GM19328 (cell line): Measurements from ENCODE around the gene NAGPA.
A peak's percentile ranks its signal among the peaks of the same experiment; 100 is the strongest.
"Not testable (repeated sequence)": the region's sequence is repeated elsewhere in the genome, so short reads cannot be mapped to it uniquely, and the experiment has no call there.

Experiments
- ATAC-seq: cut with Tn5 transposase; IDR thresholded peaks from one replicate; pipeline ENCODE4 v1.9.1; 2021; ENCODE audit warnings: mild to moderate bottlenecking, moderate library complexity; ENCODE audit not compliant: unreplicated experiment

NAGPA gene

DNA sequence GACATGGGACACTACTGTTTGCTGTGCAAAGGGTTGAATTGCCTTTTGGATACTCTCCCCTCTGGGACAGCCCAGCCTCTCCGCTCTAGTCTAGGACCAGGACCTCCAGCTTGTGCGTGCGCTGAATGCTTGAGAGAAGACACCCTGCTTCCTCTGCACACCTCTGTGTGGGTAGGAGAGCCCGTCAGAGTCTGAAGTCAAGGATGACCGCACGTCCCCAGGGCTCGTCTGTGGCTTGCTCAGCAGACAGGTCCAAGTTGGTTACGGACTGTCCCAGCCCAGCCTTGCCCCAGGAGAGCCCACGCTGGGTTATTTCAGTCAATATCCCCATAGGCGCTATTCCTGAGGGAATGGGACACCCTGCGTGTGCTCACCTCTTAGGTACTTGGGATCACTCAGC lies 28.3 kb upstream of the NAGPA start:
- peak; percentile 50 for ATAC-seq

DNA sequence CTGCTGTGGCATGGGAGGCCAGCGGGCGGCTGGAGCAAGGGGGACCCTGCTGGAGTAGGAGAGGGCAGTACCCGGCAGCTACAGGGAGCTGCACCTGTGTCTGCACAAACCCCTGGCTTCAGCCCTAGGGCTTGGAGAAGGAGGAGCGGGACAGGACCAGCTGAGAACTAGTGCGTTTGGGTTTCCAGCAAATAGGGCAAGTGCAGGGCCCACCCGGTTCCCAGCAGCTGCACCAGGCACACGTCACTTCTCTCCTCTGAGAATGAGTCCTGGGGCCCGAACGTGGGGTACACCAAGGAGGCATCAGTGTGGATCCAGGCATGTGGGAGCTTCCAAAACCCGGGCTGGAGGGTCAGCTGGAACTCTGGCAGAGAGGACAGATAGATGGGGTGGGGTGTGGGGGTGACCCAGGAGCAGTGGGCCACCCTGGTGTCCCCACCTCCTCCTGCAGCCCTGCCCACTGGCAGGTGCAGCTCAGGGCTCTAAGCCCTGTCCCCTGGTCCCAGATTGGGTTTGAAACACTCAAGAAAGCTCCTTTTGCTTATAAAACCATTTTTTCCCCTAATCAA lies 26.4 kb upstream of the NAGPA start:
- ATAC-seq = no peak

GRCh38 chr16:5059386-5060072 lies 25.8 kb upstream of the NAGPA start:
- no peak for ATAC-seq

DNA sequence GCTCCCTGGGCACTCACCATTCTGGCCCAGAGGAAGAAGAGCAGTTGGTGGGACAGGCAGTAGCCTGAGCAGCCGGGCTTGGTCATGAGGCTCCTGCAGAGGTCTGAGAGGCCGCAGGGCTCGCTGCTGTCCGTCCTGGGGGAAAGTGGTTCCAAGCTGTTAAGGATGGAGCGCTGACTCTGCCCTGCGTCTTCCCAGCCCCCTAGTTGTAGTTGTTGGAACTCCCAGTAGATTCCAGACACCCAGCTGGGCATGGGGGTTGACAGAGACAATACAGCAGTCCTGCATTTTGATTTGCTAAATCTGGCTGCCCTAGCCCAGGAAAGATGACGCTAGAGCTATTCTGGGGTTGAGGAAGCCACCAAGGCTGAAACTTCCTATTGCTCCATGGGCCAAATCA lies 24.7 kb upstream of the NAGPA start:
- no peak for ATAC-seq

- ATAC-seq = no peak
Measured at GRCh38 chr16:5056352-5056751, 22.6 kb upstream of the NAGPA start.

- ATAC-seq = no peak
Measured at GRCh38 chr16:5054876-5055865, 21.4 kb upstream of the NAGPA start.

GRCh38 chr16:5046914-5047313 lies 13.2 kb upstream of the NAGPA start:
- ATAC-seq = no peak

- no peak for ATAC-seq
Measured at GRCh38 chr16:5045499-5046115, 11.9 kb upstream of the NAGPA start.

DNA sequence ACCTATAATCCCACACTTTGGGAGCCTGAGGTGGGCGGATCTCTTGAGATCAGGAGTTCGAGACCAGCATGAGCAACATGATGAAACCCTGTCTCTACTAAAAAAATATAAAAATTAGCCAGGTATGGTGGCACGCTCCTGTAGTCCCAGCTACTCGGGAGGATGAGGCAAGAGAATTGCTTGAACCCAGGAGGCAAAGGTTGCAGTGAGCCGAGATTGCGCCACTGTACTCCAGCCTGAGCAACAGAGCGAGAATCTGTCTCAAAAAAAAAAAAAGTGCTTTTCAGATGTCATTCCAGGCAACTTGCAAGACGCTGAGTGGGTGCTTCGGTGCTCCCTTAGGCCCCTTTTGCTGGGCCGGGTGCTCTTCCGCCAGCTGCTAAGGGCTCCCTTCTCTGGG lies 10.8 kb upstream of the NAGPA start:
- ATAC-seq = not testable (repeated sequence)

GRCh38 chr16:5044011-5044540 lies 10.3 kb upstream of the NAGPA start:
- ATAC-seq = no peak

- no peak for ATAC-seq
Measured at GRCh38 chr16:5042574-5043171, 8.9 kb upstream of the NAGPA start.

- ATAC-seq = no peak
Measured at GRCh38 chr16:5041600-5042133, 7.9 kb upstream of the NAGPA start.

- ATAC-seq = no peak
Measured at GRCh38 chr16:5040451-5040850, 6.7 kb upstream of the NAGPA start.

DNA sequence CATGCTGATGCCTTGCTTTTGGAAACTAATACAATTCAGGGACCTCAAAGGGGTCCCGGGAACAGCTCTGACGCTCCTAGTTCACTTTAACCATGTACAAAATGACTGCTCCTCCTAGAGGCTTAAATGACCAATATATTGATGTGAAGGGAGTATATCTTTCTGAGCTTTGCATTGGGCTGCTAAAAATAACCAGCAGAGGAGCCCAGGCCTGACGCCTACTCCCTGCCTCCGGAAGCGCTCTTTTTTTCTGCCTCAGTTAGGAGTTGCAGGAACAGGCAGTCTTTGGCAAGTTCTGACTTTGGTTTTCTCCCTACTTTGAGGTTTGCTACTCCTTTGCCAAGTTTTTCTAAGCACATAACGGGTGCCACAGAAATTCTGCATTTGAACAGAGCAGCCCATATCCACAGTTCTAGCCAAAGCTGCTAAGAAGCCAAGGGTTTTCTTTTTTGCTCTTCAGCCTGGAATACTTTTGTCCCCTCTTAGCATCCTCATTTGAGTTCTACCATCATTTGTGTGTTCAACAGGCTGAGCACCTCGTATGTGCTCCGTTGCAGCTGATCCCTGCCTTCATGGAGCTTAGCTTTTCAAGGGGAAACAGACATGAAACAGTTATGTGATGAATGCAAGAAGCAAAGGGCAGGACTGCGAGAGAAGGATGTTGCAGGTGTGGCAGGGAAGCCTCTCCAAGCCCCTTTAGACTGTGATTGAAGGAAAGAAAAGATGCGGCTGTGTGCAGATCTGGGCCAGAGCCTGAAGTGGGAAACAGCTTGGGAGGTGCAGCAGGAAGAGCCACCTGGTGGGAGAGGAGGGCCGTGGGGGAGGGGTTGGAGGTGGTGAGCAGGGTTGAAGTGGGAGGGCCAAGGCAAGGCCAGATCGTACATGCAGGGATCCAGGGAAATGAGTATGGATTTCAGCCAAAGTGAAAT lies 2.8 kb upstream of the NAGPA start:
- no peak for ATAC-seq

GRCh38 chr16:5035909-5036227 lies 2.1 kb upstream of the NAGPA start:
- no peak for ATAC-seq

DNA sequence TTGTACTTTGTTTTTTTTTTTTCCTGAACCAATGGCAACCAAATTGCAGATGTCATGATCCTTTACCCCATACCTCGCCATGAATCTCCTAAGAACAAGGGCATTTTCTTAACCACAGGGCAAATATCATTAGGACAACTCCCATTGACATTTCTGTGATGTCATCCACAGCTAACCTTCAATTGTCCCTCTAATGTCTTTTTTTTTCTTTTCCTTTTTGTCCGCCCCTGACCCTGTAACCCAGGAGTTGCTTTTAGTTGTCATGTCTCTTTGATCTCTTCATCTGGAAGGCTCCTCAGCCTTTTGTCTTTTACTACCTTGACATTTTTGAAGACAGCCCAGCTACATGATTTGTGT lies 410 bp upstream of the NAGPA start:
- ATAC-seq = no peak

GRCh38 chr16:5032748-5033167 lies 977 bp downstream of the NAGPA start:
- no peak for ATAC-seq

- ATAC-seq = no peak
Measured at GRCh38 chr16:5031601-5032000, 2.1 kb downstream of the NAGPA start.

- no peak for ATAC-seq
Measured at GRCh38 chr16:5030251-5030870, 3.4 kb downstream of the NAGPA start.
